ENCODE results near the gene IRS2.
A peak's percentile ranks its signal among the peaks of the same experiment; 100 is the strongest.

IRS2 gene

GRCh38 chr13:109804654-109805053, 18.3 kb upstream of the IRS2 start:
- DNase-seq, result no peak

- DNase-seq, result no peak
Observed at GRCh38 chr13:109803825-109804224, 17.4 kb upstream of the IRS2 start.

DNA sequence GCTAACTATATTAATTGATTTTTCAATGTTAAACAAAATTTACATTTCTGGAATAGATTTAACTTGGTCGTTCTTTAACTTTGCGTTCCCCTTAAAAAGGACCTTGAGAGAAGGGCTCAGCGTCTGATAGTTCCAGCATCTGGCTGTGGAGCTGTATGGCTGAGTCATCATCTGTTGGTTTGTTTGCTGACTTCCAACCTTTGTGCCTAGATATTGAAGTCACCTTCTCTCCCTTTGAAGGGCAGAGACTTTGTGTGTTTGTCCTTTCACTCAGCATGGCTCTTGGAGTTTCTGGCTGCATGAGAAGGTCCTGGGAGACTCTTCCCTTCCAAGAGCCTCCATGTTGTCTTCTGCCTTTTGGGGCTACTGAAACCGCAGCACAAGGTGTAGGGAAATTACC, 16.6 kb upstream of the IRS2 start:
- DNase-seq, result no peak

GRCh38 chr13:109795011-109795410, 8.6 kb upstream of the IRS2 start:
- no peak for DNase-seq

DNA sequence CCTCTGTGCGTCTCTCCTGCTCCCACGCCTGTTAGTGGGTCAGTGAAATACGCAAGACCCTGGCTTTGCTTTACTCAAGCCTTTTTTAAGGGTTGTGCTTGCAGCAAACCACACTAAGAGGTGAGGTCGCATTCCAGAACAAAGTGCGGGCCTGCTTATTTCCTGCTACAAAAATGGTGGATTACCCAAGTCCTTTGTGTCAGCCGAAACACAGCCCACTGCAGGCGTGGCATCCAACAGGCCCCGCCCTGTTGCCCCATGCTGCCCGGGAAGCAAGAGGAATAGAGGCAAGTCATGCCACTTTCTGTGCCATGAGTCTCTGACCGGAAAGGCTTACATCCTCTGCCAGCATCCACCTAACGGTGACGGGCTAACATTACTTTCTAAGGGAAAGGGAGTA, 7.7 kb upstream of the IRS2 start:
- DNase-seq, result no peak

- DNase-seq, result no peak
Observed at GRCh38 chr13:109792416-109793059, 6.2 kb upstream of the IRS2 start.

GRCh38 chr13:109790942-109791605, 4.7 kb upstream of the IRS2 start:
- peak; percentile 51 to 67 for DNase-seq

- no peak for DNase-seq
Observed at GRCh38 chr13:109790086-109790485, 3.7 kb upstream of the IRS2 start.

DNA sequence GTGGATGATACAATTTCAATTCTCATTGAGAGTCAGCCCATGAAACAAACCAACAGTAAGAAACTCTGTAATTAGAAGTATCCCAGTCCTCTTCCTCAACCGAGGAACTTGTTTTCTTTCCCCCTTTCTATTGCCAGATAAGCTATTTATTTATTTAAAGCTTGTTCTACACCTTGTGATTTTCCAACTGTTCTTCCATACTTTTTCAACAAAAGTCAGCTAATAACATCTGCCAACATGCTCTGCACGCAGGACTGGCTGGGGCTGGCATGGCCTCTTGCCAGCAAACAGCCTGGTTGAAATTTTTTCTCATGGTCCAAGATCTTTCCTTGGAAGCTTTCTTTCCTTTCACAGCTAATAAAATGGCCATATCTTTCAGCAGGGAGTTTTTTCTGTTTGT, 2.9 kb upstream of the IRS2 start:
- peak; percentile 11 to 45 for DNase-seq

DNA sequence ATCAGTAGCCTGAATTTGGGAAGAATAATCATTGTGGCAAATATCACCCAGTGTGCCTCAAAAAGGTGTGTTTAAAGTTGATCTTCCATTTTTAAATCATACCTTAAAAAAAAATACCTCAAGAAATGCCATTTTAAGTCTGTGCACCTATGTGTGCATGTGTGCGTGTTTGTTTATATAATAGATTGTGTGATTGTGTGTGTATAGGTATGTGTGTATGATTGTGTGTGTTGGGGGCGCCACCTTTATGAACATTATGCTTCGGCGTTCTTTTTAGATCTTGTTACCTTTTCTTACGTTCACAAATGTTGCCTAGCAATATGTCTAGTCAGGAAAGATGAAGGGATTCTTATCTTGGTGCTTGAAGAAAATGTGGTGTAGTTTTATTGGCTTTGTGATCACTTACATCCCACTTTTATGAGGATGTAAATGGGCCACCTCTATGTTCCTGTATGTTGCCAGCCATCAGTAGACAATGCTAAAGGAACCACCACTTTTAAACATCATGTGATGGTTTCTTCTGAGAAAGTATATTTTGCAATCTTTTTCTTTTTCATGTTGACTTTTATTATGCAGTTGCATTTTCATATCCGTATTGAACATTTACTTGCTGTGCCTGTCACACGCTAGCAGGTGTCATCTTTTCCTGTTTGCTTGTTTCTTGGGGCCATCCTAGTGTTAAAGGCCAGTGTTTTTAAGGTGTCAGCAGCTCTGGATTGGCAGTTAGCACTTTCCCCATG, 2.2 kb upstream of the IRS2 start:
- no peak for DNase-seq

DNA sequence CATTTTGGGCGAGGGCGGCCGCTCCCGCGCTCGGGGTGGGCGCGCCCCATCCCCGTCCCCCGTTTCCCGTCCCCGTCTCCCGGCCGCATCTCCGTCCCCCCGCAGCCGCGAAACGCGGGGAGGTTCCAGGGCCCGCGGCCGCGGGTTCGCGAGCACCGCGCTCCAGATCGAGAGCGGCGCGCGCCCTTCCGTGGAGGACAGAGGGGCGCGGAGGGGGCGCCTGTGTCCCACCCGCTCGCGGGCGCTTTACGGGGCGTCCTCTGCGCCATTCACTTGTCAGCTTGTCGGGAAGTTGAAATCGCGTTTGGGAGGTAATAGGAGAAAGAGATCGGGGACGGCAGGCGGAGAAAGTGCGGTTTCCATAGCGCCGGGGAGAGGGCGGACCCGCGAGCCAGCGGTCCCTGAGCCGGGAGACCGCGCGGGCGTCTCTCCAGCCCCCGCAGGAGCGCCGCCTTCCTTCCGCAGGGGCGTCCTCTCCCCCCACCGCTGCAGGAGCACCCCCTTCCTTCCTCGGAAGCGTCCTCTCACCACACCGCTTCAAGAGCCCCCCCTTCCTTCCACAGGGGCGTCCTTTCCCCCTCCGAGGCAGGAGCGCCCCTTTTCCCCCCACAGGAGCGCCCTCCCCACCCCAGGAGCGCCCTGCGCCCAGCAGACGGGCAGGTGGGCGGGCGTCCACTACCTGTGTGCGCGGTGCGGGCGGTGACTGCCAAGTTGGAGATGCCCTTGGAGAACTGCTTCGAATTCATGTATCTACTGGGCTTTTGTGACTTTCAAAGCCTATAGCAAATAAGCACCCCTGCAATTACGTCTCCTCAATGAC, 962 bp upstream of the IRS2 start:
- peak; percentile 21 to 46 for DNase-seq

GRCh38 chr13:109785892-109786450, 412 bp downstream of the IRS2 start:
- no peak for DNase-seq

- peak; percentile 32 to 45 for DNase-seq
Observed at GRCh38 chr13:109785141-109785891, 1.1 kb downstream of the IRS2 start.

DNA sequence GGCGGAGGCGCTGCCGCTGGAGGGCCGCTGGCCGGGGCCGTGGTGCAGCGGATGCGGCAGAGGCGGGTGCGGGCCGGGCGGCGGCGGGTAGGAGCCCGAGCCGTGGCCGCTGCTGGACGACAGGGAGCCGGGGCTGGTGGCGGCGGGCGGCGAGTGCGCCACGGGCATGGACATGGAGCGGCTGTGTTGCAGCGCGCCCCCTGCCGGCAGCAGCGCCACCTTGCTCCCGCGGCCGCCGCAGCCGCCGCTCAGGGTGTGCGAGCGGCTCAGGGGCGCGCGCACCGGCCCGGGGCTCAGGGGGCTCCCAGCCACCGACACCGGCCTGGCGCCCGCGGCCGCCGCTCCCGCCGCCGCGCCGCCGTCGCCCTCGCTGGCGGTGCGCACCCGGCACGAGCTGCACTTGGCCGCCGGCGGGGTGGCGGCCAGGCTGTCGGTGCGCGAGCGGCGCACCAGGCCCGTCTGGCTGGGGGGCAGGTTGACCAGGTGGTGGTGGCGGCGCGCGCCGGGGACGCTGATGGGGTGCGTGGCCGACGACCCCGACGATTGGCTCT, 1.7 kb downstream of the IRS2 start:
- peak; percentile 51 to 69 for DNase-seq

DNA sequence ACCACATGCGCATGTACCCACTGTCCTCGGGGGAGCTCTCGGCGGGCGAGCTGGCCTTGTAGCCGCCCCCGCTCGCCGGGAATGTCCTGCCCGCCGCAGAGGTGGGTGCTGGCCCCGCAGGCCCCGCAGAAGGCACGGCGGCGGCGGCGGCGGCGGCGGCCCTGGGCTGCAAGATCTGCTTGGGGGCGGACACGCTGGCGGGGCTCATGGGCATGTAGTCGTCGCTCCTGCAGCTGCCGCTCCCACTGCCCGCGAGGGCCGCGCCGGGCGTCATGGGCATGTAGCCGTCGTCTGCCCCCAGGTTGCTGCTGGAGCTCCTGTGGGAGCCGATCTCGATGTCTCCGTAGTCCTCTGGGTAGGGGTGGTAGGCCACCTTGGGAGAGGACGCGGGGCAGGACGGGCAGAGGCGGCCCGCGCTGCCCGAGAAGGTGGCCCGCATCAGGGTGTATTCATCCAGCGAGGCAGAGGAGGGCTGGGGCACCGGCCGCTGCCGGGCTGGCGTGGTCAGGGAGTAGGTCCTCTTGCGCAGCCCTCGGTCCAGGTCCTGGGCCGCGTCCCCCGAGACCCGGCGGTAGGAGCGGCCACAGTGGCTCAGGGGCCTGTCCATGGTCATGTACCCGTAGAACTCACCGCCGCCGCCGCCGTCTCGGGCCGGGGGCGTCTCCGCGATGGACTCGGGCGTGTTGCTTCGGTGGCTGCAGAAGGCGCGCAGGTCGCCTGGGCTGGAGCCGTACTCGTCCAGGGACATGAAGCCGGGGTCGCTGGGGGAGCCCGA, 2.4 kb downstream of the IRS2 start:
- DNase-seq, result peak in 1 of 2 experiments; percentile 30

GRCh38 chr13:109783447-109783814, 3.0 kb downstream of the IRS2 start:
- peak in 1 of 2 experiments; percentile 50 for DNase-seq

- DNase-seq, result no peak
Observed at GRCh38 chr13:109782823-109783431, 3.5 kb downstream of the IRS2 start.

- DNase-seq, result no peak
Observed at GRCh38 chr13:109782066-109782822, 4.1 kb downstream of the IRS2 start.

GRCh38 chr13:109781384-109782065, 4.9 kb downstream of the IRS2 start:
- no peak for DNase-seq
